C4-2B (cell line): ENCODE data around the gene WWC1.

Experiments used
- H3K27ac ChIP-seq: fragments of 450-650 bp; 2 replicates; pipeline ENCODE4 v1.5.1; 2017
- CTCF ChIP-seq: fragments of 450-650 bp; conservative IDR thresholded peaks from 2 replicates; pipeline ENCODE4 v1.5.1; 2017; ENCODE audit warnings: mild to moderate bottlenecking
- ZFX ChIP-seq: fragments of 450-650 bp; IDR thresholded peaks from 2 replicates; pipeline ENCODE4 v1.6.1; 2017

Gene WWC1

GRCh38 chr5:168482361-168482760, 190.9 kb downstream of the WWC1 start:
- TF ChIP-seq CTCF (no peak), ZFX (no peak)

GRCh38 chr5:168486136-168486879, 194.9 kb downstream of the WWC1 start, which contains the start of gene RARS1:
Gene RARS1 (plus strand): TSS chr5:168486471. CDS start chr5:168486499, 28 bp downstream.
- TF ChIP-seq CTCF (peak; percentile 98), ZFX (no peak)
- H3K27ac ChIP-seq: peak within 1 kb of the TSS; percentile 79

More at GRCh38 chr5:168482361-168482760, 190.9 kb downstream of the WWC1 start:
- H3K27ac ChIP-seq: no peak overlapping the region

GRCh38 chr5:168489059-168489458, 197.6 kb downstream of the WWC1 start:
- TF ChIP-seq ZFX: no peak
- no peak for TF ChIP-seq CTCF
- no peak overlapping the region for H3K27ac ChIP-seq

- no peak for TF ChIP-seq CTCF
- TF ChIP-seq ZFX: no peak
- no peak overlapping the region for H3K27ac ChIP-seq
Measured at GRCh38 chr5:168494057-168494555, 202.7 kb downstream of the WWC1 start.

GRCh38 chr5:168502563-168503237, 211.3 kb downstream of the WWC1 start:
- TF ChIP-seq ZFX (no peak), CTCF (no peak)
- H3K27ac ChIP-seq: no peak overlapping the region

GRCh38 chr5:168513861-168514428, 222.5 kb downstream of the WWC1 start:
- no peak for TF ChIP-seq CTCF
- no peak for TF ChIP-seq ZFX
- H3K27ac ChIP-seq: no peak overlapping the region
